CD1c-positive myeloid dendritic cell (primary cell): Measurements from ENCODE around the gene NGF.
"Not testable (repeated sequence)": the region's sequence is repeated elsewhere in the genome, so short reads cannot be mapped to it uniquely, and the experiment has no call there.

ENCODE experiments used
- DNase-seq: peaks from one replicate; pipeline ENCODE4 v3.0.0-alpha.2; 2016; ENCODE audit errors: extremely low spot score

Gene NGF

GRCh38 chr1:115310581-115311473, 27.2 kb downstream of the NGF start:
- no peak for DNase-seq

GRCh38 chr1:115309504-115309903, 28.5 kb downstream of the NGF start:
- not testable (repeated sequence) for DNase-seq

- DNase-seq: no peak
Observed at GRCh38 chr1:115308969-115309368, 29.1 kb downstream of the NGF start.

GRCh38 chr1:115307661-115308060, 30.4 kb downstream of the NGF start:
- no peak for DNase-seq

- DNase-seq: no peak
Observed at GRCh38 chr1:115306146-115306545, 31.9 kb downstream of the NGF start.

- no peak for DNase-seq
Observed at GRCh38 chr1:115303364-115303763, 34.7 kb downstream of the NGF start.

GRCh38 chr1:115302390-115302961, 35.6 kb downstream of the NGF start:
- DNase-seq: no peak

GRCh38 chr1:115301438-115302020, 36.5 kb downstream of the NGF start:
- no peak for DNase-seq

- DNase-seq: no peak
Observed at GRCh38 chr1:115300087-115300876, 37.8 kb downstream of the NGF start.

- no peak for DNase-seq
Observed at GRCh38 chr1:115299266-115299665, 38.8 kb downstream of the NGF start.

- DNase-seq: no peak
Observed at GRCh38 chr1:115296981-115297380, 41.1 kb downstream of the NGF start.

- no peak for DNase-seq
Observed at GRCh38 chr1:115295904-115296696, 41.9 kb downstream of the NGF start.

- no peak for DNase-seq
Observed at GRCh38 chr1:115293899-115294298, 44.1 kb downstream of the NGF start.

GRCh38 chr1:115293006-115293405, 45.0 kb downstream of the NGF start:
- no peak for DNase-seq

GRCh38 chr1:115291741-115292140, 46.3 kb downstream of the NGF start:
- DNase-seq: no peak

GRCh38 chr1:115289940-115290339, 48.1 kb downstream of the NGF start:
- DNase-seq: no peak

- no peak for DNase-seq
Observed at GRCh38 chr1:115288591-115289198, 49.4 kb downstream of the NGF start.

- no peak for DNase-seq
Observed at GRCh38 chr1:115286431-115287205, 51.4 kb downstream of the NGF start.

GRCh38 chr1:115284209-115284608, 53.8 kb downstream of the NGF start:
- no peak for DNase-seq

GRCh38 chr1:115283681-115284146, 54.3 kb downstream of the NGF start:
- no peak for DNase-seq
